Measurements from ENCODE around the gene ACADVL.
A peak's percentile ranks its signal among the peaks of the same experiment; 100 is the strongest.

The ACADVL gene

GRCh38 chr17:7215136-7215638 is 4.6 kb upstream of the ACADVL start:
- H3K9ac ChIP-seq (ENCODE audit: low read length) = no peak overlapping the region
- H3K4me1 ChIP-seq (ENCODE audit: control insufficient read depth, insufficient read depth, low read length) = peaks cover 25% of the 10 kb centered on the region
- peak overlapping the region; percentile 87 for H3K27ac ChIP-seq (ENCODE audit: low read depth, low read length)
- H3K36me3 ChIP-seq (ENCODE audit: control insufficient read depth, insufficient read depth, low read length) = no peaks in the 10 kb centered on the region
- H3K4me3 ChIP-seq (ENCODE audit: low read length) = peak overlapping the region; percentile 67
- peaks cover 3% of the 10 kb centered on the region for H3K27me3 ChIP-seq (ENCODE audit: control insufficient read depth, insufficient read depth, low read length)

- peak overlapping the region; percentile 40 for H3K4me3 ChIP-seq (ENCODE audit: low read length)
- peaks cover 30% of the 10 kb centered on the region for H3K4me1 ChIP-seq (ENCODE audit: control insufficient read depth, insufficient read depth, low read length)
- peak overlapping the region; percentile 87 for H3K27ac ChIP-seq (ENCODE audit: low read depth, low read length)
- H3K36me3 ChIP-seq (ENCODE audit: control insufficient read depth, insufficient read depth, low read length) = no peaks in the 10 kb centered on the region
- H3K9ac ChIP-seq (ENCODE audit: low read length) = no peak overlapping the region
- H3K27me3 ChIP-seq (ENCODE audit: control insufficient read depth, insufficient read depth, low read length) = peaks cover 3% of the 10 kb centered on the region
These were observed 4.0 kb upstream of the ACADVL start for GRCh38 chr17:7215652-7216180.

GRCh38 chr17:7216242-7217112 is 3.3 kb upstream of the ACADVL start:
- Histone ChIP-seq H3K27me3 (ENCODE audit: control insufficient read depth, insufficient read depth, low read length) (peaks cover 3% of the 10 kb centered on the region), H3K4me3 (ENCODE audit: low read length) (peak overlapping the region; percentile 32), H3K36me3 (ENCODE audit: control insufficient read depth, insufficient read depth, low read length) (no peaks in the 10 kb centered on the region), H3K27ac (ENCODE audit: low read depth, low read length) (peak overlapping the region; percentile 29), H3K4me1 (ENCODE audit: control insufficient read depth, insufficient read depth, low read length) (peaks cover 35% of the 10 kb centered on the region), H3K9ac (ENCODE audit: low read length) (no peak overlapping the region)

- H3K27ac ChIP-seq (ENCODE audit: low read depth, low read length) = peak overlapping the region; percentile 77
- peaks cover 5% of the 10 kb centered on the region for H3K36me3 ChIP-seq (ENCODE audit: control insufficient read depth, insufficient read depth, low read length)
- peak overlapping the region; percentile 56 for H3K4me3 ChIP-seq (ENCODE audit: low read length)
- peaks cover 3% of the 10 kb centered on the region for H3K27me3 ChIP-seq (ENCODE audit: control insufficient read depth, insufficient read depth, low read length)
- H3K9ac ChIP-seq (ENCODE audit: low read length) = no peak overlapping the region
- H3K4me1 ChIP-seq (ENCODE audit: control insufficient read depth, insufficient read depth, low read length) = peaks cover 30% of the 10 kb centered on the region
These were observed 2.4 kb upstream of the ACADVL start for GRCh38 chr17:7217113-7217987.

- H3K27me3 ChIP-seq (ENCODE audit: control insufficient read depth, insufficient read depth, low read length) = peaks cover 3% of the 10 kb centered on the region
- H3K4me1 ChIP-seq (ENCODE audit: control insufficient read depth, insufficient read depth, low read length) = peaks cover 30% of the 10 kb centered on the region
- peak overlapping the region; percentile 77 for H3K27ac ChIP-seq (ENCODE audit: low read depth, low read length)
- H3K9ac ChIP-seq (ENCODE audit: low read length) = no peak overlapping the region
- H3K36me3 ChIP-seq (ENCODE audit: control insufficient read depth, insufficient read depth, low read length) = peaks cover 13% of the 10 kb centered on the region
- peak overlapping the region; percentile 56 for H3K4me3 ChIP-seq (ENCODE audit: low read length)
These were observed 1.6 kb upstream of the ACADVL start for GRCh38 chr17:7218166-7218565.

GRCh38 chr17:7218758-7219157 is 980 bp upstream of the ACADVL start:
- Histone ChIP-seq H3K4me3 (ENCODE audit: low read length) (no peak overlapping the region), H3K36me3 (ENCODE audit: control insufficient read depth, insufficient read depth, low read length) (peaks cover 19% of the 10 kb centered on the region), H3K4me1 (ENCODE audit: control insufficient read depth, insufficient read depth, low read length) (peaks cover 28% of the 10 kb centered on the region), H3K9ac (ENCODE audit: low read length) (no peak overlapping the region), H3K27me3 (ENCODE audit: control insufficient read depth, insufficient read depth, low read length) (peaks cover 3% of the 10 kb centered on the region), H3K27ac (ENCODE audit: low read depth, low read length) (peak overlapping the region; percentile 93)

GRCh38 chr17:7219229-7219811 is 418 bp upstream of the ACADVL start:
- H3K27ac ChIP-seq (ENCODE audit: low read depth, low read length) = peak overlapping the region; percentile 93
- no peaks in the 10 kb centered on the region for H3K27me3 ChIP-seq (ENCODE audit: control insufficient read depth, insufficient read depth, low read length)
- peak overlapping the region; percentile 93 for H3K4me3 ChIP-seq (ENCODE audit: low read length)
- H3K9ac ChIP-seq (ENCODE audit: low read length) = peak overlapping the region; percentile 57
- H3K4me1 ChIP-seq (ENCODE audit: control insufficient read depth, insufficient read depth, low read length) = peaks cover 23% of the 10 kb centered on the region
- peaks cover 24% of the 10 kb centered on the region for H3K36me3 ChIP-seq (ENCODE audit: control insufficient read depth, insufficient read depth, low read length)

GRCh38 chr17:7220593-7221277 is 997 bp downstream of the ACADVL start:
- Histone ChIP-seq H3K9ac (ENCODE audit: low read length) (peak overlapping the region; percentile 86), H3K4me3 (ENCODE audit: low read length) (peak overlapping the region; percentile 93), H3K27ac (ENCODE audit: low read depth, low read length) (peak overlapping the region; percentile 93), H3K36me3 (ENCODE audit: control insufficient read depth, insufficient read depth, low read length) (peaks cover 27% of the 10 kb centered on the region), H3K4me1 (ENCODE audit: control insufficient read depth, insufficient read depth, low read length) (peaks cover 20% of the 10 kb centered on the region), H3K27me3 (ENCODE audit: control insufficient read depth, insufficient read depth, low read length) (no peaks in the 10 kb centered on the region)

GRCh38 chr17:7221278-7222092 is 1.7 kb downstream of the ACADVL start:
- Histone ChIP-seq H3K36me3 (ENCODE audit: control insufficient read depth, insufficient read depth, low read length) (peaks cover 31% of the 10 kb centered on the region), H3K27me3 (ENCODE audit: control insufficient read depth, insufficient read depth, low read length) (no peaks in the 10 kb centered on the region), H3K4me1 (ENCODE audit: control insufficient read depth, insufficient read depth, low read length) (peaks cover 18% of the 10 kb centered on the region), H3K27ac (ENCODE audit: low read depth, low read length) (peak overlapping the region; percentile 93), H3K4me3 (ENCODE audit: low read length) (peak overlapping the region; percentile 93), H3K9ac (ENCODE audit: low read length) (peak overlapping the region; percentile 52)

GRCh38 chr17:7222093-7222971 is 2.6 kb downstream of the ACADVL start:
- no peak overlapping the region for H3K4me3 ChIP-seq (ENCODE audit: low read length)
- no peak overlapping the region for H3K9ac ChIP-seq (ENCODE audit: low read length)
- H3K4me1 ChIP-seq (ENCODE audit: control insufficient read depth, insufficient read depth, low read length) = peaks cover 18% of the 10 kb centered on the region
- H3K36me3 ChIP-seq (ENCODE audit: control insufficient read depth, insufficient read depth, low read length) = peaks cover 40% of the 10 kb centered on the region
- no peaks in the 10 kb centered on the region for H3K27me3 ChIP-seq (ENCODE audit: control insufficient read depth, insufficient read depth, low read length)
- no peak overlapping the region for H3K27ac ChIP-seq (ENCODE audit: low read depth, low read length)

All from rectal smooth muscle tissue (tissue), 1 donor.